Measurements from ENCODE around the gene MCU.

DNA sequence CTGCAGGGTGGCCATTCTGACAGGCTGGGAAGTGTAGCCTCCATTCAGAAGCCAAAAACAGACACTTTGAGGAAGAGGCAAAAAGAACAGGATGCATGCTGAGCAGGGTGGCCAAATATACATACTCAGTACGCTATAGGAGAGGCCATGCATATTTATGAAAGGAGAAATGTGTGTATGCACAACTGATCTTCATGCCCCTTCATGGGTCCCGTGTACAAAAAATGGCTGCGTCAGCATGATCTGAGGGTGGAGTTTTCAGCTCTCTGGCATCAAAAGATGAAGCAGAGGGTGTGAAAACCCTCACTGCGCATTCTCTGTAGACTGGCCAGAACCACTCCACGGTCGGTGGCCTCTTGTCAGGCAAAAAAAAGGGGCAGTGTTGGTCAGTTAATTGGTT lies 166.1 kb downstream of the MCU start:
- TF ChIP-seq POLR2AphosphoS5 (IDR thresholded peaks at IDR 0.05; ENCODE audit: insufficient read depth in 1 of 2, low read depth in 1 of 2) = no peak
- TF ChIP-seq POLR2A (IDR thresholded peaks at IDR 0.05) = no peak
